ENCODE measurements around the gene RPN1. TPM values are rescaled to one million over a fixed set of nuclear protein-coding genes. Genes with fewer than 3 reads are reported as not detected.
A peak's percentile ranks its signal among the peaks of the same experiment; 100 is the strongest.
"Not testable (repeated sequence)": the region's sequence is repeated elsewhere in the genome, so short reads cannot be mapped to it uniquely, and the experiment has no call there.

The RPN1 gene
- total RNA-seq, 6 donors from 2014 or later, result 81.7 to 321 (median 218) TPM

DNA sequence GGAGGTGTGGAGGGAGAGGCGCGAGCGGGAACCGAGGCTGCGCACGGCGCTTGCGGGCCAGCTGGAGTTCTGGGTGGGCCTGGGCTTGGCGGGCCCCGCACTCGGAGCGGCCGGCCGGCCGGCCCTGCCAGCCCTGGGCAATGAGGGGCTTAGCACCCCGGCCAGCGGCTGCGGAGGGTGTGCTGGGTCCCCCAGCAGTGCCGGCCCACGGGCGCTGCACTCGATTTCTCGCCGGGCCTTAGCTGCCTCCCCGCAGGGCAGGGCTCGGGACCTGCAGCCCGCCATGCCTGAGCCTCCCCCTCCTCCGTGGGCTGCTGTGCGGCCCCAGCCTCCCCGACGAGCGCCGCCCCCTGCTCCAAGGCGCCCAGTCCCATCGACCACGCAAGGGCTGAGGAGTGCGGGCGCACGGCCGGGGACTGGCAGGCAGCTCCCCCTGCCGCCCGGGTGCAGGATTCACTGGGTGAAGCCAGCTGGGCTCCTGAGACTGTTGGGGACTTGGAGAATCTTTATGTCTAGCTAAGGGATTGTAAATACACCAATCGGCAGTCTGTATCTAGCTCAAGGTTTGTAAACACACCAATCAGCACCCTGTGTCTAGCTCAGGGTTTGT, 2.9 kb upstream of the RPN1 start:
- TF ChIP-seq CTCF (IDR thresholded peaks at IDR 0.05), result peak in 2 of 6 experiments; percentile 40 to 68
- peak; percentile 47 to 90 for DNase-seq
- H3K9me3 ChIP-seq; ATAC-seq (ENCODE audit: low FRiP score in 2 of 2); H3K27me3 ChIP-seq; H3K36me3 ChIP-seq: not testable (repeated sequence)
- Histone ChIP-seq H3K27ac (peak overlapping the region in 1 of 4 donors; percentile 26), H3K4me1 (peaks cover 6 to 14% (median 10%) of the 10 kb centered on the region in 4 donors), H3K4me3 (peak overlapping the region in 3 of 4 donors; percentile 9 to 53 (median 41))
- WGBS, 2 donors, result 62 to 69% methylated on average over 16 to 18 of the region's 43 CpGs

DNA sequence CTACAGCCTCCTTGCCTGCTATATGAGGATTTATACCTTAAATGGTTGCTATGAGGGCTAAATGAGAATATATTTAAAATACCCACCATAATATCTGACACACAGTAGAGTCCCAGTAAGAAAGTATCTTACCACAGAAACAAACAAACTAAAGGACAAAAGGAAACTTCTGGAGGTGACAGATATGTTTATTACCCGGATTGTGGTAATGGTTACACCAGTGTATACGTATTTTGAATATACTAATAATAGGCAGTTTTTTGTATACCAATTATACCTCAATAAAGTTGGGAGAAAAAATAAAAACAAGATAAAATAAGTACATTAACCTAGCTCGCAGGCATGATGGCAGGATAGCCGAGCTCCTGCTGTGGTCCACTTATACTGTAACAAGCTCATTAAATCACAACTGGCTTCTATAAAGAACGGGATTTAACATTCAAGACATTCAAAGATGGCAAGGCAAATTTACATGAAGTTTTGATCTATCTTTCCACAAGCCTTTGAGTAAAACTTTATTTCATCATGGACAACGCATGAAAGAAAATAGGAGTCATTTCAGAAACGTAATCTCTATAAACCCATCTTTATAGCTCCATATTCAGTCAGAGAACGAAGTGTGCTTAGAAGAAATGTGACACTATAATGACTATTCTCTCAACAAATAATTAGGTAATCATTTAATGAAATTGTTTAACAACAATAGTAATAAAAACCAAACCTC, 1.5 kb downstream of the RPN1 start:
- Histone ChIP-seq H3K27ac (peak overlapping the region in 2 of 4 donors; percentile 97 to 100), H3K4me1 (peaks cover 16 to 35% (median 20%) of the 10 kb centered on the region in 4 donors), H3K9me3 (no peaks in the 10 kb centered on the region), H3K4me3 (peak overlapping the region; percentile 79 to 100 (median 94)), H3K27me3 (no peaks in the 10 kb centered on the region), H3K36me3 (peaks cover 5 to 14% (median 8%) of the 10 kb centered on the region in 4 donors)
- WGBS, 2 donors, result 17 to 20% methylated on average over 8 of the region's 8 CpGs
- DNase-seq, result no peak
- TF ChIP-seq POLR2A (IDR thresholded peaks at IDR 0.05) (no peak), CTCF (IDR thresholded peaks at IDR 0.05) (no peak), EP300 (IDR thresholded peaks at IDR 0.05) (no peak), POLR2AphosphoS5 (IDR thresholded peaks at IDR 0.05) (no peak)
- ATAC-seq (ENCODE audit: low FRiP score in 2 of 2), result no peak

- Histone ChIP-seq H3K4me1 (peaks cover 16 to 35% (median 20%) of the 10 kb centered on the region in 4 donors), H3K27me3 (no peaks in the 10 kb centered on the region), H3K4me3 (peak overlapping the region in 3 of 4 donors; percentile 79 to 100 (median 88)), H3K36me3 (peaks cover 5 to 21% (median 14%) of the 10 kb centered on the region in 4 donors), H3K9me3 (no peaks in the 10 kb centered on the region), H3K27ac (peak overlapping the region in 2 of 4 donors; percentile 97 to 100)
- 67 to 68% methylated on average over 4 of the region's 4 CpGs for WGBS, 2 donors
- TF ChIP-seq CTCF (IDR thresholded peaks at IDR 0.05) (no peak), POLR2AphosphoS5 (IDR thresholded peaks at IDR 0.05) (no peak), POLR2A (IDR thresholded peaks at IDR 0.05) (no peak), EP300 (IDR thresholded peaks at IDR 0.05) (no peak)
- DNase-seq, result no peak
- ATAC-seq (ENCODE audit: low FRiP score in 2 of 2), result no peak
Measured at GRCh38 chr3:128648402-128648801, 2.2 kb downstream of the RPN1 start.

DNA sequence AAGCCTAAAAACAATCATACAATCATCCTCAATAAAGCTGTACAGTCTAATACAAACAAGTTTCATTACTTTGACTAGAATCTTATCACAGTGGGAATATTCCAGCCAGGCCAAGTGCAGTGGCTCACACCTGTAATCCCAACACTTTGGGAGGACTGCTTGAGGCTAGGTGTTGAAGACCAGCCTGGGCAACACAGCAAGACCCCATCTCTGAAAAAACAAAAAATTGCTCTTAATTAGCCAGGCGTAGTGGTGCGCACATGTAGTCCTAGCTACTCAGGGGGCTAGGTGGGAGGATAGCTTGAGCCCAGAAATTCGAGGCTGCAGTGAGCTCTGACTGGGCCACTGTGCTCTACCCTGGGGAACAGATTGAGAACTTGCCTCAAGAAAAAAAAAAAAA, 3.3 kb downstream of the RPN1 start:
- peaks cover 16 to 35% (median 18%) of the 10 kb centered on the region in 4 donors for H3K4me1 ChIP-seq
- H3K27me3 ChIP-seq, result no peaks in the 10 kb centered on the region
- WGBS, 2 donors, result 87 to 92% methylated on average over 3 of the region's 3 CpGs
- ATAC-seq (ENCODE audit: low FRiP score in 2 of 2), result no peak
- H3K36me3 ChIP-seq, result peaks cover 5 to 30% (median 23%) of the 10 kb centered on the region in 4 donors
- H3K27ac ChIP-seq, result no peak overlapping the region
- TF ChIP-seq POLR2A (IDR thresholded peaks at IDR 0.05) (no peak), POLR2AphosphoS5 (IDR thresholded peaks at IDR 0.05) (no peak), EP300 (IDR thresholded peaks at IDR 0.05) (no peak), CTCF (IDR thresholded peaks at IDR 0.05) (no peak)
- no peak for DNase-seq
- H3K9me3 ChIP-seq, result no peaks in the 10 kb centered on the region
- H3K4me3 ChIP-seq, result no peak overlapping the region
